HG03575 (cell line): ENCODE measurements around the gene FOXF1.

Experiments
- ATAC-seq: cut with Tn5 transposase; IDR thresholded peaks from one replicate; pipeline ENCODE4 v1.9.1; 2021; ENCODE audit not compliant: unreplicated experiment, insufficient number of reproducible peaks, low FRiP score; ENCODE audit errors: extremely low read depth

FOXF1 gene

GRCh38 chr16:86514481-86515376 is 4.4 kb downstream of the FOXF1 start:
- no peak for ATAC-seq

DNA sequence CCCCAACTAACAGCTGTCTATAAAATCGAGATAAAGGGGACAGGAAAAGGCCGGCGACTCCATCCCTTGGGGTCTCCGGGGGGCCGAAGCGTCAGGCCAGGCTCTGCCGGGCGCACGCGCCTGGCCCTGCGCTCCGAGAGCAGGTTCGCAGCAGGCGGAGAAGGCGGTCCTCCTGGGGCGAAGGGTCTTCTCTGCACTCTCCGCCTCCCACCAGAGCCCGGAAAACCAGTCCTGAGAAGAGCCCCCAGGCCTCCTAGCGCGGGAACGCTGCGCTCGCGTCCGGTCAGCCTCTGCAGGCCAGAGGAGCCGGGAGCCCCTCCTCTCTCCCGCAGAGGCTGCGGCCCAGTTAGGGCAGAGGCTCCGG is 5.1 kb downstream of the FOXF1 start:
- no peak for ATAC-seq

DNA sequence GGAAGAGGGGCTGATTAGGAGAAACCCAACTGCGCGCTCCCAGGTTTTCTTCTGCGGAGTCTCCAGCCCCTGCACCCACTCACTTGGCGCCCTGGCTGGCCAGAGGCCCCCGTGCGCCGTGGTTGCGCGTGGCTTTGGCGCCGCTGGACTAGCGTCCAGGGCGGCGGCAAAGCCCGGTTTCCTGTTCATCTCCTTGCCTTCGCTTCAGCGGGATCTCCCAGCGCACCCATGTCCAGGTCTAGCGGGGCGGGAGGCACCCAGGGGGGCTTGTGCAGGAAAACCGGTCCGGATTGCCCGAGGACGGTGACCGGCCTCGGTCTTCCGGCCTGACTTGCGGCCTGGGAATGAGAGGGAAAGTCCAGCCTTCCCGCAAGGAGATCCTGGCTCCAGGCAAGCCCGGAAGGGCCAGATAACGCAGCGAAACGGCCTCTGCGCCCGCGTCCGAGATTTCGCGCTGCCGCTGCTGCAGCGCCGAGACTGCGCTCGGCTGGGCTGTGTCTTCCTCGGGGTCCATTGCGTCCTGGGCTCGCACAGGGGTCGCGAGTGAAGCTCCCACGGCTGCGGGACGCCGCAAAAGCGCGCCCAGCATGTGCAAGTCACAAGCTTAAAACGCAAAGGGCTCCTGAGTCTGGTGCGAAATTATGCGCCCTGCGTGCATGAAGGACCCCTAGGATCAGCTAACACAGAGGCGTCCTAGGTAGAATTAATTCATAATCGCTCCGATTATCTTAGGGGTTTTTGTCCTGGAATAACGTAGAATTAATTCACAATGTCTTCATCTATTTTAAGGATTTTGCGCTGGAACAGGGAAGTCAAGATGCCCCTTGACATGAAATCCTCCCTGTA is 5.7 kb downstream of the FOXF1 start:
- ATAC-seq = no peak

DNA sequence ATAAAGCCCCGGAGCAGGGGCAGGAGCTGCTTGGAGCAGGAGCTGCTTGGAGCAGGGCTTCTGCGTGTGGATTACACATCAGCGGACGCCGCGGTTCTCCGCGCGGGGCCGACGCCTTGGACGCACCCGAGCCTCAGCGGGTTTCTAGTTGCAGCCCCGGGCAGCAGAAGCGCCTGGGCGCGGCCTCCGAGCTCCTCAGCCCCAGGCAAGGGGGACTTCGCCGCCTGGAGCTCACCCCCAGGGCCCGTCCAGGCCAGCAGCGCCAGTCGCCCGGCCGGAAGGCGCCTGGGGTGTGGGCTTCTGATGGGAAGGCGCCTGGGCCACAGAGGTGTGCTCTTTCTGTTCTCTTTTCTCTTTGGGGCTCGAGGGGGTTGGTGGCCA is 6.3 kb downstream of the FOXF1 start:
- ATAC-seq = no peak

DNA sequence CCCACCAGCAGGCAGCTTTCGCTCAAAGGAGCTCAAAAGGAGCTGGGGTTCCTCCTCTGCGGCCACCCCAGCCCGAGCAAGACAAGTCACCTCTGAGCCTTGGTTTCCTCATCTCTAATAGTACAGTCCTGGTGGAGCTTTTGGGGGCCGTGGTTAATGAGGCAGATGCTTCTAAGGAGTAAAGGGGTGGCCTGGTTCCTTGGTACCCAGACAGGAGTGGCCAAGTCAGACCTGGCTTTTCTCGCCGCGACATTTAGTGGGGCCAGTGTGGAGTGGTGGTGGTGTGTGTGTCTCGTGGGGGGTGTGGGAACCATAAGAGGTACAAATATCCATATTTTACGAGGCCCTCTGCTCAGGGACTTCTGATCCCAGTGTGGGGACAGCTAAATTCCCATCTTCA is 6.7 kb downstream of the FOXF1 start:
- ATAC-seq = no peak

DNA sequence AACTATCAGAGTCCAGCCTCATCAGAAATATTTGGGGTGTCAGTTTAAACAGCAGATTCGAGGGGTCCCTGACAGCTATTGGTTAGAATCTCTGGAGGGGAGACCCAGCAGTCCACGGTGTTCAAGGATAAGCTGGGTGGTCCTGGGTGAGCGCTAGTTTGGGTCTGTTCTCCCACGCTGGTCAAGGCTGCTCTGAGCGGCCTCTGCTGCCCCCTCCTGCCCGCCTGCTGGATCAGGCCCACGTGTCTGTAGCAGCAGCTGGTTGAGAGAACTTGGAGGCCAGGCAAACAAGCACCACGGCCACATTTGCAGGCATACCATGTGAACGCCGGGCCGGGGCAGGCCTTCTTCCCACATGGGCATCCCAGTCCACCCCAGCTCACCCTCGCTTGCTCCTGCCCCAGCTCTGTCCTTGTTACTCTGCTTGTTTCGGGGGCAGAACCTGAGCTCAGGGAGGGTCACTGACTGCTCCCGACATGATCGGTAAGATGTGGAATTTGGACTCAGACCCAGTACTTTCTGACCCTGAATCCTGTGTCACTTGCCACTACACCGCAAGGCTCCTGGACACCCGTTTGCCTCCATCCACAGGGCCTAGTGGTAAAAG is 7.4 kb downstream of the FOXF1 start:
- no peak for ATAC-seq

- ATAC-seq = no peak
Observed at GRCh38 chr16:86519007-86519648, 8.8 kb downstream of the FOXF1 start.

DNA sequence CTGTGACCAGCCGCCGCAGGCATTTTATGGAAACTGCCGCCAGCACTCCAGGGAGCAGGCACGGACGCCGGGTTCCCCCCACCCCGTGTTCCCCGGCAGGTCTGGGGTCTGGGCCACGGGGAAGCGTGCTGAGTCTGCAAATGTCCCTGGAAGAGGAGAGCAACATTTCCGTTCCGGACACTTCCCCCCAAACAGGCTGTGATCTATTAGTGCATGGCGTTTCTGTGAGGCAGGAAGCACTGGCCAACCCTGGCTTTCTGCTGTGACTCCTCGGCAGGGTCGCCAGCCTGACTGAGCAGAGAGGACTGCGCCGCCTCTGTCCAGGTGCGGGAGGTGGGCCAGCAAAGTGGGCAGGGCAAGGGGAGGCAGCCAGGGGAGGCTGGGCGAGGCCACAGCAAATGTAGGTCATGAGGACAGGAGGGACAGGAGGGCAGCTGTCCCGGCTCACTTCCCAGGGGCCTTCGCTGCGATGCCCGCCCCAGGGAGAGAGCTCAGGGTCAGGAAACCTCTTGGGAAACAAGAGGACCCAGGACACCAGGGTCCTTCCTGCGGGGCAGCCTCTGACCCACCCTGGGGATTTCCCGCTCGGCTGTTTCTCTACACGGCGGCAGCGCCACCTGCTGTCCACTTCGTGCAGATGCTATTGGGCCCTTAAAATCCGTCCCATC is 9.5 kb downstream of the FOXF1 start:
- ATAC-seq = no peak

DNA sequence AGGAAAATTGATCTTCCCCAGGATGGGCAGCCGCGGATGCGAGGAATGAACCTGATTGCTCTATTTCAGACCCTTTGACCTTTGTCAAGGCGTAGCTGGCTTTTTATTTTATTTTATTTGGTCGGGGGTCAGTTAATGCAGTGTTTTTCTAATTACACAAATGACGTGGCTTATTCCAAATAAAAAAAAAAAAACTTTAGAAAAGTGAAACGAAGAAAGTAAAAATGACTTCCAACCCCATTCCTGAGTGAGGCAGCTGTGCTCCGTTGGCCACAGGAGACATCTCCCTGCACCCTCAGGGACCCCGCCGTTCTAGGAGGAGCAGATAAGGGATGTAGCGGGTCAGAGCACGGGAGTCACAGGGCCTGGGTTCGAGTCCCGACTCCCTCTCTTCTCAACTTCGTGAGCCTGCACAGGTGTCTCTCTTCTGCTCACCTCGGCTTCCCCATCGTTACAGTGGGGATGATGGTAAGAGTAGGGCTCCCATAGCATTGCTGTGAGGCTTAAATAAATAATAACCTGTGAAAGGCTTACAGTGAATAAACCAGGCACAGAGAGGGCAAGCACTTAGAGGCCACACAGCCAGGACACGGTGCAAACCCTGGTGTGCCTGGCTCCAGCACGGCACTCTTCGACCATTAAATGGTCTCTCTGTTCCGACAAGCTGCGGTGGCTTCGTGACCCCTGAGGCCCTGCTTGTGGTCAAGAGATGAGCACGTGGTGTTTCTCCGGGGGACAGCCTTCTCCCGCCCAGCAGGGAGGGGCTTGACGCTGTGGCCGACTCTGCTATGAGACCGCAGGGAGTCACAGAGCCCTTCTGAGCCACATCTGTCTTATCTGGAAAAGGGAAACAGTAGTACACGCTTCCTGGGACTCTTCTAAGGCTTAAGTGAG is 10.2 kb downstream of the FOXF1 start:
- ATAC-seq = no peak

DNA sequence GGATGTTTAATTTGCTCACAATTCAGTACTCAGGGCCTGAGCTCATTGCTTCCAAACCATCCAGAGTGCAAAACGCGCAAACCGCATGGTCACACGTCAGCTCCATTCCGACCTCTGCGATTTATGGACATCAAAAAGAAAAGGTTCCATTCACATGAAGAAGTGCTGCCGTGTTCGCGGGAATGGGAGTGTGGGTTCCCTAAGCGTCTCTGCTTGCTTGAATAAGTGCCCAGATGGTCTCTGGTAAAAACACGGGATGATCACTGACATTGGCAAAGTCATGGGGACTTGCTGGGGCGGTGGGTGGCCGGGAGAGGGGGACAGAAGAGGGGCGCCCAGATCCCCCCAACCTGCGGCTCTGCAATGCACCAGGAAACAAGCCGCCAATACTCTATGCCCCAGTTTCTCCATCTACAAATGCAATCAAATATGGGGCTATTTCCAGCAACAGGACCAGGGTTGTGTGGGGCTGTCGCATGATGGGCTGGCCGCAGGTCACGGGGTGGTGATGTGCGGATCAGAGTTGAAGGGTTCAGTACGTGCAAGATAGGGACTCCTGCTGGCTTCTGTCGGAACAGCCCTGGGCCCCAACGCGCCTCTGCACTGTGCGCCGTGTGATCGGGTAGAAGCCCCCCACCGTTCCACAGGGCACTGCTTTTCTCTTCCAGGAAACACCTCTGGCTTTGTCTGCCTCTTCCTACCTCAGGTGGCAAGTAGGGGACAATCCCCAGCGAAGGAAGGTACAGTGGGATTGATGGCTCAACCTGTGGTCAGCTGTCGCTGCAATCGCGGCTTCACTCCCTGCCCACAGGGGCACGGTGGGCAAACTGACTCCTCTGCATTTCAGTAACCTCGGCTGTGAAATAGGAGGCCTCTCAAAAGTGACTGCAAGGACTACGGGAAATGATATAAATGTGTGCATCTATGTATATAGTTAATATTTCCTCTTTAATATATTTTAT is 11.2 kb downstream of the FOXF1 start:
- ATAC-seq = no peak

DNA sequence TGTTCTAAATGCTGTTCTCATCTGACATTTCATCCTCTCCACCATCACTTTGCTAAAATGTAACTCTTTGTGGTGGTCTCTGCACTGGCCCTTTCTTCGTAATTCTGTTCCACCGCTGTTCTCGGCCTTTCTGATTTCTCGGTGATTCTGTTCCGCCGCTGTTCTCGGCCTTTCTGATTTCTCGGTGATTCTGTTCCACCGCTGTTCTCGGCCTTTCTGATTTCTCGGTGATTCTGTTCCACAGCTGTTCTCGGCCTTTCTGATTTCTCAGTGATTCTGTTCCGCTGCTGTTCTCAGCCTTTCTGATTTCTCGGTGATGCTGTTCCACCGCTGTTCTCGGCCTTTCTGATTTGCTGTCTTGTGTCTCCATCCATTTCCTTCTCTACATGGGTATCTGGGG is 12.3 kb downstream of the FOXF1 start:
- no peak for ATAC-seq

DNA sequence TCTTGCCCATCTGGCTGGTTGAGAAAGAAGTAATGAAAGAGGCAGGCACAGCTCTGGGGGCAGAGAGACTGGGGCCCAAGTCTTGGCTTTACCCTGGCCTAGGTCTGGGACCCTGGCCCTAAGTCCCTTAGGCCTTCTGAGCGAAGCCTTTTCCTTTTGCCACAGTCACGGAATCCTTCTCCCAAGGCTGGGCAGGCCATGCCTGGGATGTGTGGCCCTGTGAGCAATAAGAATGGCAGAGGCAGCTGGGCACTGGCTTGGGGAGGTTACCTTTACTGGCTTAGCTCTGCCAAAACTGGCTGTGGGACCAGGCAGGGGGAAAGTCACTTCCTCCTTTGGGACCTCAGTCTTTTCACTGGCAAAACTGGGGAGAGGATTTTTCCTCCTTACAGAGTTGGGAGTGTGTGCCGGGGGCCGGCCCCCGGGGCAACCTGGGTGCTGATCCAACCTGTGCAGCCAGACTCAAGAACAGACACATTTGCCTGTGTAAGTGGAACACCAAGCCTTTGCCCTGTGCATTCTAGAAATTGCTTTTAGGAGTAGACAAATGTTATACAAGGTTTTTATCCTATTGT is 12.9 kb downstream of the FOXF1 start:
- ATAC-seq = no peak

- ATAC-seq = no peak
Observed at GRCh38 chr16:86524029-86524428, 13.7 kb downstream of the FOXF1 start.

DNA sequence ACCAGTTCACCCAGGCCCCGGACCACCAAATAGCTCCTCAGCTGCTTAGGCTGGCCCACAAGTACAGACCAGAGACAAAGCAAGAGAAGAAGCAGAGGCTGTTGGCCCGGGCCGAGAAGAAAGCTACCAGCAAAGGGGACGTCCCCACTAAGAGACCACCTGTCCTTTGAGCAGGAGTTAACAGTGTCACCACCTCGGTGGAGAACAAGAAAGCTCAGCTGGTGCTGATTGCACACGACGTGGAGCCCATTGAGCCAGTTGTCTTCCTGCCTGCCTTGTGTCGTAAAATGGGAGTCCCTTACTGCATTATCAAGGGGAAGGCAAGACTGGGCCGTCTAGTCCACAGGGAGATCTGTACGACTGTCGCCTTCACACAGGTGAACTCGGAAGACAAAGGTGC is 15.4 kb downstream of the FOXF1 start:
- ATAC-seq = no peak

GRCh38 chr16:86527366-86527765 is 17.0 kb downstream of the FOXF1 start:
- ATAC-seq = no peak

GRCh38 chr16:86528061-86528929 is 18.0 kb downstream of the FOXF1 start:
- ATAC-seq = no peak
